NCI-H1092 treated with DMSO at 0.1 percent for 48 hours (cell line): Measurements from ENCODE around the gene TEX22.

Experiments used
- DNase-seq: peaks from one replicate; lab custom pipeline; 2025; lab: John Stamatoyannopoulos, UW

Gene TEX22

DNA sequence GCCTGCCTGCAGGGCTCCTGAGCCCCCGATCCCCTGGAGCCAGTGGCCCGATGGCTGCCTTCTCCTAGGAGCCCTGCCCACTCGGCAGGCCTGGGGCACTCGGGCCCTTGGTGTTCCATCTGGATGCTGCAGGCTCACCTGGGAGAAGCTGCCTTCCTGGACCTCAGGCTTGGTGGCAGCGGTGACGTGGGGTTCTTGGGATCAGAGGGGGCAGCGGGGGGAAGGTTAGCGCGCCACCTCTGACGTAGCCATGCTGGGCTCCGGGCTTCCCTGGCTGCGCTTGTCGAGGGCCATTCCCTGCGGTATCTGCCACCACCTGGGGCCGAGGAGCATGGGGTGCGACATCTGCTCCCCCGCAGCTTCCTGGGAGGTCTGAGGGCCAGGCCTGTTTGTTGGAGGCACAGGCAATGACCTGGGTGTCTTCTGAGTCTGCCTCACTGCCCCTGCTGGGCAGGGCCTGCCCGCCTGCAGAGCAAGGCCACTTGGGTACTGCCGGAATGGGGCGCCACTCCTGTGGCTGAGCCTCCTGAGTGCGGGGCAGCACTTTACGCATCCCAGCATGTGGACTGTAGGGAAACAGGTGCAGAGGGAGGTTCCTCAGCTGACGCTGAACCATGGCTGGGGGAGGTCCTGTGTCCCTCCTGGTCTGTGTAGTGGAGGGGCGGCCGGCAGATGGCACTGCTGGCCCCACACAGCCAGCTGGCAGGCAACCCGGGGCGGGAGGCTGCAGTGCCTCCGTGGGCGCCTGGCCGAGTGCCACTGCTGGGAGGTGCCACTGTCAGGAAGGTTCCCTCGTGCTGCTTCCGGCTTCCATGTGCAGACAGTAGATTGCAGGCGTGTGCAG lies 41.6 kb downstream of the TEX22 start:
- DNase-seq: peak; percentile 6

- DNase-seq: no peak
These were observed 42.2 kb downstream of the TEX22 start for GRCh38 chr14:105440554-105440900.

GRCh38 chr14:105440992-105441391 lies 42.7 kb downstream of the TEX22 start:
- DNase-seq: no peak

GRCh38 chr14:105442125-105442524 lies 43.8 kb downstream of the TEX22 start:
- no peak for DNase-seq

- no peak for DNase-seq
These were observed 44.5 kb downstream of the TEX22 start for GRCh38 chr14:105442834-105443233.

DNA sequence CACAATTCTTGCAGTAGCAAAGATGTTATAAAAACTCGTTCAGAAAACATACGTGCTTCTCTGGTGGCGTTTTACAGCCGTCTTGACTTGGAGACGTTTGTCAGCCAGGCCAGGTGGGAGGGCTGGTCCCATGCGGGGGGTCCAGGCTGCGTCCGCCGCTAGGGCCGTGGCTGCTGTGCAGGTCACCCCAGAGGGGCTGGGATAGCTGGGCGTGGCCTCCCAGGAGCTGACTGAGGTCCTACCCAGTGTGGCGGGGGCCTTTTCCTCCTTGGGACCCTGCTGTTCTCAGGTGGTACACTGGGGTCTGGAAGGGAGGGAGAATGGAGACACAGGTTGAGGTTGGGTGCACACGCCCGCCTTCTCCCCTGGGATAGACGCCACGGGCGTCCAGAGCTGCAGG lies 46.5 kb downstream of the TEX22 start:
- DNase-seq: no peak

- DNase-seq: no peak
These were observed 47.0 kb downstream of the TEX22 start for GRCh38 chr14:105445290-105445689.

DNA sequence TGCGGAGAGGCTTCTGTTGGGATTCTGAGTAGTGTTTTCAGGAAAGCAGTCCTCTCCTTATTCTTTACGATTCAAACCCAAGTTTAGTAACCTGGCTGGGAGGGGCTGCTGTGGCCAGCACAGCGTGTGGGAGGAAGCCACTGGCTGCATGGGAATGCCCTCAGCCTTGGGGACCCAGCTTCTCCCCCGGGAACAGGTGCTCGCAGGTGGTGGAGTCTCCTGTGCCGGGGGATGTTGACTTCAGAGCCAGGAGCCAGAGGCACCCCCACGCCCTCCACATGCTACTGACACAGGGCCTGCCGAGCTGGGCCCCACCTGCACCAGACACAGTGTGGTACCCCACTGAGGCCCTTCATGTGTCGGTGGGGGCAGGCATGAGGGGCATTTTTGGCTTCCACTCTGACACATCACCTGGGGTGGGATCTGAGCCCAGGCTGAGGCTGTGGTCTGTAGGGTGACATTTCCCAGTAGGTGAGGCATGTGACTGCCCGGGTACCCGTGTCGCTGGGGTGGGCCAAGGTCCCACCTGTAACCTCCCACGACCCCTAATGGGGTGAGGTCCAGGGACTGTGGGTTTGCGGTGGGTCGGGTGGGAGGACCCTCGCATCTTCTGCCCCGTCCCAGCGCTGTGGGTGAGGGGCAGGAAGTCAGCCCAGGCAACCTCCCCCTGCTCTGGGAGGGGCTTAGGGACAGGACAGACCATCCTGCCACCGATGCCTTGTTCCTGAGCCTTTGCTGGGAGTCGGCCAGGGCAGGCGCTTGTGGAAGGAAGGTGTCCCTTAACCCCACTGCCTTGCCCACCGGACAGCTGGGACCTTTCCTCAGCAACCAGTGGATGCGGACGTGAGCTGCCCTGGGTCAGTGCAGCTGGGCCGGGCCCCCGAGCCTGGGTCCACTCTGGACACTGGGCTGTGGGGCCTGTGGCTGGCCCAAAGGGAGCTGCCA lies 47.8 kb downstream of the TEX22 start:
- DNase-seq: no peak

- no peak for DNase-seq
These were observed 48.6 kb downstream of the TEX22 start for GRCh38 chr14:105446971-105447370.

DNA sequence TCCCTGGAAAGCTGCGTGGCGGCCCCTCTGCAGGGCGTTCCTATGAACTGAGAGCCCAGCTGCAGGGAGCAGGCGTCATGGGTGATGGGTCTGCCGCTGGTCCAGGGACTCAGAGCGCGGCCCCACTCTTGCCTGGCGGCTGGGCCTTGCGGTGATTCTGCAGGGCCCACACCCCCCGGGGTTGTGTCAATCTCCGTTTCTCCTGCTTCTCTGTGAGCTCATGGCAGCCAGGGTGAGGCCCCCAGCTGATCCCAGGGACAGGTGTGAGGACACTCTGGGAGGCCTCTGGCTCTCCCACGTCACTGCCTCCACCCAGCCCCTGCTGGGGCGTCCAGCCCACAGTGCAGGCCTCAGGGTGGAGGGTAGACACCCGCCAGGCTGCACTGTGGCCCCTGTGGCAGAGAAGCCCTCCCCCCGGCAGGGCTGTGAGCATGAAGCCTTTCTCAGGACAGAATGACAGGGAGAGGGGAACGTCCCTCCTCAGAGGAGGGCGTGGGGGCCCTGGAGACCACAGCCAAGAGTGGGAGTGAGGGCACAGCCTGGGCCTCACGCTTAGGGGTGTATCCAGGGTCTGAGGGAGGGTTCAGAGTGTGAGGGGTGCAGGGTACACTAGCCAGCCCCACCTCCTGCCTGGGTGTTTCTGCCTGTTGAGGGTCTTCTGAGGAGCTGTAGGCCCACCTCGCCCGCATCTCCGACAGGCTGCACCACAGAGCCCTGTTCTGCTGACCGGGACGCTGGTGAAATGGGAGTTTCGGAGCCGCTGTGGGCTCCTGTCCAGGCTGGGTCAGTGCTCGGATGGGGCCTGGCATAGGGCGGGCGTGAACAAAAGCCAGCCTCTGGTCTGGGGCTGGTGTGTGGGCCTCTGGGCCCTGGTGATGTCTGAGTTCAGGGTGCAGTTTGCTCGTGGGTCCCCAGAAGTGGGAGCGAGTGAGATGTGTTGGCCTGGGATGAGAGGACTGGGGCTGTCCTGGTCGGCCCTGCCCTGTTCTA lies 49.6 kb downstream of the TEX22 start:
- DNase-seq: no peak

DNA sequence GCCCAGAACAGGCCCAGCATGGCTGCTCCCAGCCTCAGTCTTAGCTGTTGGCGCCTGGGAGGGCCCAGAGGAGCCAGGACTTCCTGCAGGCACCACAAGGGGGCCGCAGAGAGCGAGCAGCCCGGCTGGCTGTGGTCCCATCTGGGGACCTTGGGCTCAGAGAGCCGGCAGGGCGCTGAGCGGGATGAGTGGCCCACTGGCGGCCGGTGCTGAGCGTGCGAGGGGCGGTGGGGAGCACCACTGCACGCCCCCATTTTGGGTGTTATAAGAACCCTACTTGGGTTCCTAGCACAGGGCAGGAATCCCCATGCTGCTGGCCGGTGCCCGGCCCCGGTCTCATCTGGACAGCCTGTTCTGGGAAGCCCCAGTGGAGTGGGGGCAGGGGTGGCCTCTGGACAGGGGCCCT lies 50.4 kb downstream of the TEX22 start:
- peak; percentile 10 for DNase-seq

DNA sequence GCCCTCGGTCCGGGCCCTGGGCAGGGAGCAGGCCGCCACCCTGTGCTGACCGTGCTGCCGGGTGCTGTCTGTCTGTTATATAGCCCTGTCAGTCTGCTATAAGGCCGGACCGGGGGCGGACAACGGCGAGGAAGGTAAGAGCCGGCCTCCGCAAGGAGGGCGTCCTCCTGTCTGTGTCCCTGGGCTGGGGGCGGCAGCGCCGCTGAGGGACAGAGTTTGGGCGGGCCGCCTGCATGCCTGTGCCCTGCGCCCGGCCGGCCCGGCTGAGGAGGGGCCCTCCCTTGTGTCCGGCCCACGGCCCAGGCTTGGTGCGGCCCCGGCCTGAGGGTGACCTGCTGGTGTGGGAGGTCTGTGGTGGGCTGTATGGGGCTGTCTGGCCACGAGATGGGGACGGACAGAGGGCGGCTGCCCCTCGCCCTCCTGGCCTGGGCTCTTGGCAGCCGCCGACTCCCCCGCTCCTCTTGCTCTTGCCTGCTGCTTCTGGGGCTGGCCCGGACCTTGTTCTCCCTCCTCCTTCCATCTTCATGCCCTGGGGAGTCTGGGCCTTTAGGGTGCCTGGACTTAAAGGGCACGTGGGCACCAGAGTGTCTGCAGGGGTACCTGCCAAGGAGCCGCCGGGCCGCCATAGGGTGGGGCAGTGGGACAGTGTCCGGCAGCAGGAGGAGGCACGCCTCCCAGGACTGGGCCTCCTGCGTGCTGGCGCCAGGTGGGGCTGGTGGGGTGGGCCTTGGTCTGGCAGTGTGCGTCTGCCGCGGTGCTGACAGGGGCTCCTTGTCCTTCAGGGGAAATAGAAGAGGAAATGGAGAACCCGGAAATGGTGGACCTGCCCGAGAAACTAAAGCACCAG lies 51.2 kb downstream of the TEX22 start:
- DNase-seq: no peak

DNA sequence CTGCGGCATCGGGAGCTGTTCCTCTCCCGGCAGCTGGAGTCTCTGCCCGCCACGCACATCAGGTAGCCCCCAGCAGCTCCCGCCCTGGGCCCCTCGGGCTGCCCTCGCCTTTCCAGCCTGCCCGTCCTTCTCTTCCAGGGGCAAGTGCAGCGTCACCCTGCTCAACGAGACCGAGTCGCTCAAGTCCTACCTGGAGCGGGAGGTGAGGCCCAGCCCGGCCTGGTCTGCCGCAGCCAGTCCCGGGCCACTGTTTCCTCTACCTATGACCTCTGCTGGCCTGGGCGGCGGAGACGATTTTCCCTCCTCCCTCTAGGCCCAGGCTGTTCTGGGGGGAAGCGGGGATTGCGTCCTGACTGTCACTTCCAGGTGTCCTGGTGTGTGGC lies 51.8 kb downstream of the TEX22 start:
- DNase-seq: no peak

- DNase-seq: no peak
These were observed 52.8 kb downstream of the TEX22 start for GRCh38 chr14:105450864-105451720.

GRCh38 chr14:105452963-105453362 lies 54.6 kb downstream of the TEX22 start:
- DNase-seq: no peak

DNA sequence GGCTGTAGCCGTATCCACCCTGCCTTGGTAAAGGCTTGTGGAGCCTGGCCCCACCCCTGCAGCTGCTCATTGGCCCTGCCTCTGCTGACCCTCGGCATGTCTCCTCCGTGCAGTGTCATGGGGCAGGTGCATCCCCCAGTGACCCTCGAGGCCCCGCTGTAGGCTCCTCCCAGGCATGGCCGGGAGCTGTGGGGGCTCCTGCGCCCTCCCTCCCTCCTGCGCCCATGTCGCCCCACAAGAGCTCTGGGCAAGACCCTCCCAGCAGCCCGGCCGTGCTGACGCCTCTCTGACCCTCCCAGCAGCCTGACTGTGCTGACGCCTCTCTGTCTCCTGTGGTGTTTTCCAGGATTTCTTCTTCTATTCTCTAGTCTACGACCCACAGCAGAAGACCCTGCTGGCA lies 55.5 kb downstream of the TEX22 start:
- DNase-seq: no peak

DNA sequence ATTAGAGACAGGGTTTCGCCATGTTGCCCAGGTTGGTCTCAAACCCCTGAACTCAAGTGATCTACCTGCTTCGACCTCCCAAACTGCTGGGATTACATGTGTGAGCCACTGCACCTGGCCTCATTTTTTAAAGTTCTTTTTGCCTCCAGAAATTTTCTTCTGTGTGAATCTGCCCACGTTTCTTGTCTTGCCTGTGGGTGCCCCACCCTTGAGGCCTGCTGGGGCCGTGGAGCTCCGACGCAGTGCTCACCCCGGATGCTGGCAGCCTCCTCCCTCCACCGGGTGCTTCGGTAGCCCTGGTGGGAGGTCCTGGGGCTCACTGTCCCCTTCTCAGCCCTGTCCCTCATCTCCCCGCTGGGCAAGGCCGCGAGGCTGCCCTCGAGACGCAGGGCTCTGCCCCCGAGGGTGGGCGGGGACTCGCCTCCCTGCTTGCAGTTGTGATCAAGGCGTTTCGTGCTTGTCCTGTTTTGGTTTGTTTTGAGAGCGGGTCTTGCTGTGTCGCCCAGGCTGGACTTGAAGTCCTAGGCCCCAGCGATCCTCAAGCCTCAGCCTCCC lies 56.8 kb downstream of the TEX22 start:
- no peak for DNase-seq

DNA sequence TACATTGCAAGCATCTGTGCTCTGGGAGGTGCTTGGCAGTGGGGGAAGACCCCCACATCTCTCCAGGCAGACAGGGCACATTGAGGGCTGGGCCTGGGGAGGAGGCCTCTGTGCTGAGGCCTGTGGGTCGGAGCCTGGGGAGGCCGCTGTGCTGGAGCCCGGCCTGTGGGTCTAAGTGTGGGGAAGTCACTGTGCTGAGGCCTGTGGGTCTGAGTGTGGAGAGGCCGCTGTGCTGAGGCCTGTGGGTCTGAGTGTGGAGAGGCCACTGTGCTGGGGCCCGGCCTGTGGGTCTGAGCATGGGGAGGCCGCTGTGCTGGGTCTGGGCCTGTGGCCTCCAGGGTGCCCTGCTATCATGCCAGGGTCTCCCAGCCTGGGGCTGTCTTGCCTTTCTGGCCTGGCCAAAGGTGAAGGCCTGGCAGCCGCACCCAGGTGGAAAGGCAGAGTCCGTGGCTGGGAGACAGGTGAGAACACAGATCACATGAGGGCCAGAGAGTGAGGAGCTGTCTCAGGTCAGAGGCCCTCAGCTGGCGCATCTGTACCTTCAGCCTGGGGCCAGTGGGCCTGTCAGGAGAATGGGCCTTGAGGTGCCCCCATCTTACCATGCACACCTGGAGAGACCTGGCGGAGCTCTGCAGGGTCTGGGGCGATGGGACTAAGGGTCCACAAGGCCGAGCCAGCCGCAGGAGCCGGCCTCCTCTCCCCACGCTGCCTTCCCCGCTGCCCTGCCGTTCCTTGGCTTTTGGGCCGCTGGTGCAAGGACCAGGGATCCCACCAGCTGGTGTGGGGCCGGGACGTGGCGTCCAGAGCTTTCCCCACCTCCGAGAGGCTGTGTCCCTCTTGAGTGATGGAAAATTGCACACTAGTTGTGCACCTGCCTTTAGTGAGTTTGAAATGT lies 57.7 kb downstream of the TEX22 start:
- DNase-seq: no peak
